Brain pericyte (primary cell): ENCODE measurements around the gene OR11H1.
"Not testable (repeated sequence)": the region's sequence is repeated elsewhere in the genome, so short reads cannot be mapped to it uniquely, and the experiment has no call there.

Source experiments
- DNase-seq: peaks from one replicate; pipeline ENCODE4 v3.0.0-alpha.2; 2012; ENCODE audit warnings: low read depth, low spot score

OR11H1 gene

GRCh38 chr22:15527892-15528291, at the start of gene OR11H1:
OR11H1 (plus strand) TSS chr22:15528192; CDS start chr22:15528192, 0 bp downstream.
- not testable (repeated sequence) for DNase-seq

GRCh38 chr22:15509967-15510366, 18.0 kb upstream of the OR11H1 start:
- not testable (repeated sequence) for DNase-seq

DNA sequence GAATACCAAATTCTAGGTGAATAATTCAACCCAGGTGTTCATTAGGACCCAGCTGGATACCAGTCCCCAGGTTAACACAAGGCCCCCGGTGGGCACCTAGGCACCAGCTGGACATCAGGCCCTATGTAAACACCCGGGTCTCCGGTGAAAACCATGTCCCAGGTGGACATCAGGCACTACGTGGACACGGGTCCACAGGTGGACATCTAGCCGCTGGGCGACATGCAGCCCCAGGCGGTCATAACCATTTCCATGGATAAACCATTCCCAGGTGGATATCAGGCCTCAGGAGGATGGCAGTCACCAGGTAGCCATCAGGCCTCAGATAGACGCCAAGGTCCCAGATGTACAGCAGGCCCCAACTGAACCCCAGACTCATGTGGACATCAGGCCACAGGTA, 12.1 kb upstream of the OR11H1 start:
- not testable (repeated sequence) for DNase-seq

- DNase-seq = not testable (repeated sequence)
These were observed 25.8 kb downstream of the OR11H1 start for GRCh38 chr22:15553767-15554166.

DNA sequence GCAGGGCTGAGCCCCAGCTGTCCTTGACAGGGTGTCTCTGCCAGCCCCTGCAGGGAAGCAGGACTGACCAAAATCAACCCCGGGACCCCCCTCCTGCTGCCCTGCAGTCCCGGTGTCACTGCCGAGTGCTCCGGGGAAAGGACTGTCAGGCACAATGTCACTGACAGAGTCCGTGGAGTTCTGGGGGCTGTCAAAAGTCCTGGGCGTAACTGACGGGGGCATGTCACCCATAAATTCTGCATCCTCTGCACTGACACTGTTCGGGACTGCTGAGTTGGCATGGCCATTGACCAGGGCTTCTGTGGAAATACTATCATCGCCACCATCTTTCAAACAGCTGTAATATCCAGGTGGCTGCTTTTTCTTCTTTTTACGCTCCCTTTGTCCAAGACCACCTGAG, 35.5 kb downstream of the OR11H1 start:
- DNase-seq = not testable (repeated sequence)

- DNase-seq = not testable (repeated sequence)
These were observed 37.1 kb downstream of the OR11H1 start for GRCh38 chr22:15565063-15565462.
